ENCODE measurements around the gene ARSA.

ARSA gene

GRCh38 chr22:50581950-50582492 is 45.9 kb downstream of the ARSA start:
- no peak for TF ChIP-seq BACH2 (CRISPR knock-in tag; IDR thresholded peaks at IDR 0.05; ENCODE audit: borderline replicate concordance)
- TF ChIP-seq PPARA (CRISPR knock-in tag; IDR thresholded peaks at IDR 0.05; ENCODE audit: borderline replicate concordance) = no peak
- no peak for TF ChIP-seq PATZ1 (CRISPR knock-in tag; IDR thresholded peaks at IDR 0.05; ENCODE audit: borderline replicate concordance)
- TF ChIP-seq ESRRG (CRISPR knock-in tag; IDR thresholded peaks at IDR 0.05) = no peak
- no peak for TF ChIP-seq ARNTL (CRISPR knock-in tag; IDR thresholded peaks at IDR 0.05; ENCODE audit: borderline replicate concordance, low read depth)
- TF ChIP-seq CREB5 (CRISPR knock-in tag; IDR thresholded peaks at IDR 0.05; ENCODE audit: low read depth) = no peak
- no peak for TF ChIP-seq TSHZ2 (CRISPR knock-in tag; IDR thresholded peaks at IDR 0.05)
- no peak for TF ChIP-seq CSDC2 (CRISPR knock-in tag; IDR thresholded peaks at IDR 0.05)
- TF ChIP-seq ZFP3 (CRISPR knock-in tag; IDR thresholded peaks at IDR 0.05) = no peak
- TF ChIP-seq CSRNP3 (CRISPR knock-in tag; IDR thresholded peaks at IDR 0.05) = no peak
- TF ChIP-seq OSR1 (CRISPR knock-in tag; IDR thresholded peaks at IDR 0.05) = no peak
- no peak for TF ChIP-seq ZFP30 (CRISPR knock-in tag; IDR thresholded peaks at IDR 0.05)
- no peak for TF ChIP-seq SNAI2 (CRISPR knock-in tag; IDR thresholded peaks at IDR 0.05)
- TF ChIP-seq ISL1 (CRISPR knock-in tag; IDR thresholded peaks at IDR 0.05) = no peak
- TF ChIP-seq TOX (CRISPR knock-in tag; IDR thresholded peaks at IDR 0.05; ENCODE audit: borderline replicate concordance) = no peak
- peak; percentile 16; the same call in 2 of the 3 replicates for ATAC-seq

GRCh38 chr22:50581031-50581949 is 46.7 kb downstream of the ARSA start:
- ATAC-seq = no peak
- TF ChIP-seq OSR1 (CRISPR knock-in tag; IDR thresholded peaks at IDR 0.05) (no peak), ESRRG (CRISPR knock-in tag; IDR thresholded peaks at IDR 0.05) (no peak), CSDC2 (CRISPR knock-in tag; IDR thresholded peaks at IDR 0.05) (no peak), BACH2 (CRISPR knock-in tag; IDR thresholded peaks at IDR 0.05; ENCODE audit: borderline replicate concordance) (no peak), ISL1 (CRISPR knock-in tag; IDR thresholded peaks at IDR 0.05) (no peak), ZC3H10 (CRISPR knock-in tag; IDR thresholded peaks at IDR 0.05) (no peak), RARB (CRISPR knock-in tag; IDR thresholded peaks at IDR 0.05) (no peak), PPARA (CRISPR knock-in tag; IDR thresholded peaks at IDR 0.05; ENCODE audit: borderline replicate concordance) (no peak), ZNF70 (CRISPR knock-in tag; IDR thresholded peaks at IDR 0.05) (no peak), POU6F1 (CRISPR knock-in tag; IDR thresholded peaks at IDR 0.05; ENCODE audit: borderline replicate concordance, low read depth) (no peak), ZFP30 (CRISPR knock-in tag; IDR thresholded peaks at IDR 0.05) (no peak), TCF4 (CRISPR knock-in tag; IDR thresholded peaks at IDR 0.05; ENCODE audit: borderline replicate concordance) (no peak), ZNF8 (CRISPR knock-in tag; IDR thresholded peaks at IDR 0.05) (no peak), ZNF565 (CRISPR knock-in tag; conservative IDR thresholded peaks at IDR 0.05; ENCODE audit: low read depth) (no peak), TOX (CRISPR knock-in tag; IDR thresholded peaks at IDR 0.05; ENCODE audit: borderline replicate concordance) (no peak), GLIS3 (CRISPR knock-in tag; IDR thresholded peaks at IDR 0.05) (no peak), SNAI2 (CRISPR knock-in tag; IDR thresholded peaks at IDR 0.05) (no peak), TSHZ2 (CRISPR knock-in tag; IDR thresholded peaks at IDR 0.05) (no peak), CSRNP3 (CRISPR knock-in tag; IDR thresholded peaks at IDR 0.05) (no peak)

All from SK-N-SH treated with all-trans-retinoic acid at 6 μM for 48 hours (cell line).